ENCODE data around the gene RAC3.

DNA sequence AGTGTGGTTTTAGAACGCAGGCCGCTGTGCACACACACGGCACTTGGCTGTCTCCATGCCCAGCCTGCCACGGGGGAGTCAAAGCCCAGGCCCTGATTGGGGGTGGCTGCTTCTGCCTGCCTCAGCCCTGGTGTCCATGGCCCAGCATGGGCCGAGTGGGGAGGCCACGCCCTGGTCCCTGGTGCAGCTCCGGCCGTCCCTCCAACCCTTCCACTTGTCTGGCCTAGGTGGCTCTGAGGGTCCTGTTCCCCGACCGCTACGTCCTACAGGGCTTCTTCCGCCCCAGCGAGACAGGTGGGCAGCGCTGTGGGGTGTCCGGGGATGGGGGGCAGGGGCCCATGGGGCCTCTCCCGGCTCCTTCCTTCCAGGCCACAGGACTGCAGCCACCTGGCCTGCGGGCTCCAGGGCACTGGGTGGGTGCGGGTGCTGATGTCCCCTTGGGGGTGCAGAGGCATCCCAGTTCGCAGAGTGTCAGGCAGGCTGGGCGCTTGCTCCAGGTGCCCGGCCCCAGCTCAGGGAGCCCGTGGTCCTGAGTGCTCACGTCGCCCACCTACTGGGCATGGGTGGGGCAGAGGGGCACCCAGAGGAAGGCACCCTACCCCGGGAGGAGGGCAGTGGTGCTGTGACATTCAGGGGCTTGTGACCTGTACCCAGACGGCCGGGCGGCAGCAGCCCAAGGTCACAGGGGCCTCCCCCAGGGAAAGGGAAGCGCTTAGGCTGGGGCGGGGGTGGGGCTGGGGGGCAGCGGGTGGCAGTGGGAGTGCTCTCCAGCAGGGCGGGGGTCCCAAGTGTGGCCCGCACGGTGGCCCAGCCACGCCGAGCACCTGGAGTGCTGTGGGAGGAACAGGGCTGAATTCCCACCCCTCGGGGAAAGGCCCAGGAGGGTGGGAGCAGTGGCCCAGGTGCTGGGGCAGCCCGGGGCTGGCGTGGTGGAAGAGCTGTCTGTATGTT is 20.6 kb upstream of the RAC3 start:
- TF ChIP-seq, protein P1, sequence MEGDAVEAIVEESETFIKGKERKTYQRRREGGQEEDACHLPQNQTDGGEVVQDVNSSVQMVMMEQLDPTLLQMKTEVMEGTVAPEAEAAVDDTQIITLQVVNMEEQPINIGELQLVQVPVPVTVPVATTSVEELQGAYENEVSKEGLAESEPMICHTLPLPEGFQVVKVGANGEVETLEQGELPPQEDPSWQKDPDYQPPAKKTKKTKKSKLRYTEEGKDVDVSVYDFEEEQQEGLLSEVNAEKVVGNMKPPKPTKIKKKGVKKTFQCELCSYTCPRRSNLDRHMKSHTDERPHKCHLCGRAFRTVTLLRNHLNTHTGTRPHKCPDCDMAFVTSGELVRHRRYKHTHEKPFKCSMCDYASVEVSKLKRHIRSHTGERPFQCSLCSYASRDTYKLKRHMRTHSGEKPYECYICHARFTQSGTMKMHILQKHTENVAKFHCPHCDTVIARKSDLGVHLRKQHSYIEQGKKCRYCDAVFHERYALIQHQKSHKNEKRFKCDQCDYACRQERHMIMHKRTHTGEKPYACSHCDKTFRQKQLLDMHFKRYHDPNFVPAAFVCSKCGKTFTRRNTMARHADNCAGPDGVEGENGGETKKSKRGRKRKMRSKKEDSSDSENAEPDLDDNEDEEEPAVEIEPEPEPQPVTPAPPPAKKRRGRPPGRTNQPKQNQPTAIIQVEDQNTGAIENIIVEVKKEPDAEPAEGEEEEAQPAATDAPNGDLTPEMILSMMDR (IDR thresholded peaks at IDR 0.05) = no peak
- no peak for TF ChIP-seq EZH2 (IDR thresholded peaks at IDR 0.05)
- no peak for TF ChIP-seq EZH2phosphoT487 (IDR thresholded peaks at IDR 0.05)
